ENCODE results near the gene HOXA11. TPM values are rescaled to one million over a fixed set of nuclear protein-coding genes. Genes with fewer than 3 reads are reported as not detected.

The HOXA11 gene
- polyA plus RNA-seq, 1 experiment: 34.0 TPM

GRCh38 chr7:27214239-27214950 is 29.4 kb upstream of the HOXA11 start:
- no peak for TF ChIP-seq CTCF (IDR thresholded peaks at IDR 0.05; ENCODE audit: insufficient read depth, low read depth, low read length)
- H3K4me3 ChIP-seq (ENCODE audit: low read depth, low read length): no peak overlapping the region
- no peaks in the 10 kb centered on the region for H3K27me3 ChIP-seq (ENCODE audit: control insufficient read depth, insufficient read depth, low read length)
- no peak for DNase-seq (ENCODE audit: low read depth)
- no peaks in the 10 kb centered on the region for H3K36me3 ChIP-seq (ENCODE audit: control insufficient read depth, insufficient read depth, low read length)
- ChIA-PET CTCF (no interaction called here), POLR2A (no interaction called here)

- no peak for TF ChIP-seq CTCF (IDR thresholded peaks at IDR 0.05; ENCODE audit: insufficient read depth, low read depth, low read length)
- ChIA-PET POLR2A (no interaction called here), CTCF (interaction anchor here (1.7 kb wide), 1 partner anchor 12 kb away, joined by 3 read pairs; no protein-coding TSS in a partner anchor)
- no peak overlapping the region for H3K4me3 ChIP-seq (ENCODE audit: low read depth, low read length)
- no peak for DNase-seq (ENCODE audit: low read depth)
- H3K27me3 ChIP-seq (ENCODE audit: control insufficient read depth, insufficient read depth, low read length): no peaks in the 10 kb centered on the region
- no peaks in the 10 kb centered on the region for H3K36me3 ChIP-seq (ENCODE audit: control insufficient read depth, insufficient read depth, low read length)
These were observed 28.6 kb upstream of the HOXA11 start for GRCh38 chr7:27213433-27214238.

- H3K27me3 ChIP-seq (ENCODE audit: control insufficient read depth, insufficient read depth, low read length): no peaks in the 10 kb centered on the region
- H3K36me3 ChIP-seq (ENCODE audit: control insufficient read depth, insufficient read depth, low read length): no peaks in the 10 kb centered on the region
- TF ChIP-seq CTCF (IDR thresholded peaks at IDR 0.05; ENCODE audit: insufficient read depth, low read depth, low read length): no peak
- no peak overlapping the region for H3K4me3 ChIP-seq (ENCODE audit: low read depth, low read length)
- ChIA-PET POLR2A (no interaction called here), CTCF (interaction anchor here (1.7 kb wide), 2 partner anchors 10 to 11 kb away, joined by 3 to 4 read pairs; no protein-coding TSS in a partner anchor)
- DNase-seq (ENCODE audit: low read depth): no peak
These were observed 27.7 kb upstream of the HOXA11 start for GRCh38 chr7:27212497-27213432.

GRCh38 chr7:27211764-27212204 is 26.8 kb upstream of the HOXA11 start:
- no peak for DNase-seq (ENCODE audit: low read depth)
- no peak for TF ChIP-seq CTCF (IDR thresholded peaks at IDR 0.05; ENCODE audit: insufficient read depth, low read depth, low read length)
- Histone ChIP-seq H3K4me3 (ENCODE audit: low read depth, low read length) (no peak overlapping the region), H3K36me3 (ENCODE audit: control insufficient read depth, insufficient read depth, low read length) (no peaks in the 10 kb centered on the region), H3K27me3 (ENCODE audit: control insufficient read depth, insufficient read depth, low read length) (no peaks in the 10 kb centered on the region)
- POLR2A ChIA-PET: no interaction called here
- CTCF ChIA-PET: interaction anchor here (0.6 to 3.5 kb wide), 10 partner anchors 9 to 713 kb away, joined by 3 to 23 read pairs (median 4); partner anchors contain the start of gene HOXA13
